PC-3 (cell line): Measurements from ENCODE around the gene RND3. TPM values are rescaled to one million over a fixed set of nuclear protein-coding genes. Genes with fewer than 3 reads are reported as not detected.
A peak's percentile ranks its signal among the peaks of the same experiment; 100 is the strongest.

Experiments used
- ATAC-seq: fragments of 200-7000 bp; cut with Tn5 transposase; 2 replicates; pipeline ENCODE4 v1.9.1; 2020; ENCODE audit warnings: mild to moderate bottlenecking, moderate library complexity
- BruUV-seq: library from RNA; stranded (reverse); fragments of 400-500 nt; replicated peaks from 2 replicates; lab custom pipeline; 2021; lab: Mats Ljungman, UMichigan
- CTCF ChIA-PET: fragments of 300-600 bp; sonication (Branson Sonifier 250); formaldehyde crosslinking; loops from one replicate; lab custom pipeline; 2022; ENCODE audit warnings: antibody characterized with exemption; lab: Charles Lee
- POLR2A ChIA-PET: fragments of 300-600 bp; sonication (Branson Sonifier 250); formaldehyde crosslinking; loops from one replicate; lab custom pipeline; 2022; ENCODE audit warnings: antibody characterized with exemption; ENCODE audit not compliant: unreplicated experiment; lab: Charles Lee
- DNase-seq: peaks from one replicate; pipeline ENCODE4 v3.0.0-alpha.2; 2015
- H2AFZ ChIP-seq: fragments of 300-600 bp; sonication (generic); 2 replicates; pipeline ENCODE4 v1.6.0; 2016; ENCODE audit warnings: antibody characterized with exemption, low read length
- H3F3A ChIP-seq: fragments of 300-600 bp; sonication (generic); one replicate; pipeline ENCODE4 v1.6.0; 2017; ENCODE audit warnings: antibody characterized with exemption, low read length, control low read depth, mild to moderate bottlenecking; ENCODE audit not compliant: unreplicated experiment
- H3K27ac ChIP-seq: fragments of 300-600 bp; sonication (generic); 2 replicates; pipeline ENCODE4 v1.5.1; 2016; ENCODE audit warnings: mild to moderate bottlenecking, low read length
- H3K27me3 ChIP-seq: fragments of 300-600 bp; sonication (generic); 2 replicates; pipeline ENCODE4 v1.6.1; 2016; ENCODE audit warnings: low read length, mixed read lengths
- H3K36me3 ChIP-seq: fragments of 300-600 bp; sonication (generic); 2 replicates; pipeline ENCODE4 v1.6.1; 2016; ENCODE audit warnings: low read depth, mixed run types, low read length, mixed read lengths
- H3K4me1 ChIP-seq: fragments of 300-600 bp; sonication (generic); 2 replicates; pipeline ENCODE4 v1.5.1; 2016; ENCODE audit warnings: low read length; ENCODE audit not compliant: insufficient read depth
- H3K4me2 ChIP-seq: fragments of 300-600 bp; sonication (generic); 2 replicates; pipeline ENCODE4 v1.6.0; 2016; ENCODE audit warnings: low read length
- H3K4me3 ChIP-seq: fragments of 300-600 bp; sonication (generic); 2 replicates; pipeline ENCODE4 v1.5.1; 2016; ENCODE audit warnings: mild to moderate bottlenecking, low read length, mixed read lengths
- H3K79me2 ChIP-seq: fragments of 300-600 bp; sonication (generic); 2 replicates; pipeline ENCODE4 v1.6.1; 2017; ENCODE audit warnings: low read length, mixed read lengths
- H3K9ac ChIP-seq: fragments of 300-600 bp; sonication (generic); 2 replicates; pipeline ENCODE4 v1.6.0; 2016; ENCODE audit warnings: mild to moderate bottlenecking, low read length
- H3K9me2 ChIP-seq: fragments of 300-600 bp; sonication (generic); replicated peaks from 2 replicates; pipeline ENCODE4 v1.6.1; 2016; ENCODE audit warnings: mixed run types, low read length, mixed read lengths
- H3K9me3 ChIP-seq: fragments of 300-600 bp; sonication (generic); 2 replicates; pipeline ENCODE4 v1.6.1; 2016; ENCODE audit warnings: low read length, mixed read lengths
- H4K20me1 ChIP-seq: fragments of 300-600 bp; sonication (generic); 2 replicates; pipeline ENCODE4 v1.6.1; 2016; ENCODE audit warnings: low read length, mixed read lengths
- EZH2 ChIP-seq: fragments of 300-600 bp; sonication (generic); IDR thresholded peaks from one replicate; pipeline ENCODE4 v1.6.1; 2017; ENCODE audit warnings: antibody characterized with exemption, mild to moderate bottlenecking, low read length; ENCODE audit not compliant: unreplicated experiment
- EZH2phosphoT487 ChIP-seq: fragments of 300-600 bp; sonication (generic); IDR thresholded peaks from 2 replicates; pipeline ENCODE4 v1.6.1; 2018; ENCODE audit warnings: mild to moderate bottlenecking, antibody characterized with exemption, low read length, borderline replicate concordance
- intact Hi-C: fragments of 100-400 bp; cut with micrococcal nuclease; formaldehyde crosslinking; loops from 2 replicates; pipeline ENCODE4 v1.9.0; 2023
- total RNA-seq: library from RNA; depleted of rRNA; stranded (reverse); fragments of >200 nt; gene quantifications from 2 replicates; pipeline ENCODE4 v1.2.3, GENCODE V29; 2014
- TF ChIP-seq, protein P1 (sequence below): fragments of 300-600 bp; sonication (generic); conservative IDR thresholded peaks from 2 replicates; pipeline ENCODE4 v1.5.1; 2017; ENCODE audit warnings: antibody characterized with exemption, low read depth, mild to moderate bottlenecking, low read length

RND3 gene
- total RNA-seq, 1 experiment from 2014 or later: 201 TPM

DNA sequence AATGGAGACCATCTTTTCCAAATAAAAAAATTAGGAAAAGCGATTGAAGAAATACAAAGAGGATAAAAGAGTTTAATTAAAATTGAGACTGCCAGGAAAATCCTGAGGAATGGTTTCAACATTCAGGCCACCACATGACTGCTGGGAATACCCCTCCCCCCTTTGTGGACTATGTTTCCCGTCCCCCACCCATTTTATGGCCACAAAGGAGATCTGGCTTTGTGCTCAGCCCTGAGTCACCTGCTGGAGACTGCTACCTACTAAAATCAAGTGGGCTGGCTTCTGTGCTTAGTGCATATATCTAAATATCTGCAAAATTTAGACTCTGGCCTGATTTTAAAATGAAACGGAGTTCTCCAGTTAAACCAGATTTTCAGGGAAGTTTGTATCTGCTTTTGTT, 10.1 kb downstream of the RND3 start:
- Histone ChIP-seq H3K79me2 (peaks cover 100% of the 10 kb centered on the region), H3K36me3 (peaks cover 74% of the 10 kb centered on the region)
- CTCF ChIA-PET: no interaction called here

DNA sequence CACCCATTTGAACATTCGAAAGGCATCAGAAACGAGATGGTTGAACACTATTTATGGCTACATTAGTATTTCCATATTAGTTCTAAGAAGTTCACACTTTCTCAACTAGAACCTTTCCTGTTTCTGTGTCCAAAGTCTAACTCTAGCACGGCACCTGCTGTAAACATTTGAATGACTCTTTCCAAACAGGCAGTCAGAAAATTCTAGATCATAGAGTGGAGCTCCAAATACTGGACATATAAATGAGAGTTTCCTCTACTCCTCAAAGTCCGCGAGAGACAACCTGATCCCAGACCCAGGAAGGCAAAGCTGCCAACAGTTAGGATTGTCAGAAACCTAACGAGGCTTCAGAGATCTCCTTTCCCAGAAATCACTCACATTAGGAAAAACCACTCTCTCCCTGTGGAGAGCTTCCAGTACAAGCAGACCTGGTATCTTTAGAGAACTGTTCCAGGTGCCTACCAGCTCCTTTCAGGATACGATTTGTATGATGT, 10.6 kb downstream of the RND3 start:
- POLR2A ChIA-PET: interaction anchor here (0.6 kb wide), 1 partner anchor 288 kb away, joined by 6 read pairs; no protein-coding TSS in a partner anchor
- Histone ChIP-seq H3F3A (peaks cover 24% of the 10 kb centered on the region), H4K20me1 (peaks cover 60% of the 10 kb centered on the region), H3K9ac (peak overlapping the region; percentile 84), H3K36me3 (peaks cover 74% of the 10 kb centered on the region), H3K4me3 (peak overlapping the region; percentile 58; the same call in 1 of the 2 replicates), H3K27ac (peak overlapping the region; percentile 98), H3K4me2 (peak overlapping the region; percentile 98), H3K4me1 (peaks cover 92% of the 10 kb centered on the region), H3K79me2 (peaks cover 100% of the 10 kb centered on the region), H3K27me3 (no peaks in the 10 kb centered on the region), H2AFZ (no peak overlapping the region), H3K9me2 (no peaks in the 10 kb centered on the region), H3K9me3 (no peaks in the 10 kb centered on the region)
- no peak for TF ChIP-seq EZH2phosphoT487
- no peak for TF ChIP-seq EZH2
- TF ChIP-seq, protein P1, sequence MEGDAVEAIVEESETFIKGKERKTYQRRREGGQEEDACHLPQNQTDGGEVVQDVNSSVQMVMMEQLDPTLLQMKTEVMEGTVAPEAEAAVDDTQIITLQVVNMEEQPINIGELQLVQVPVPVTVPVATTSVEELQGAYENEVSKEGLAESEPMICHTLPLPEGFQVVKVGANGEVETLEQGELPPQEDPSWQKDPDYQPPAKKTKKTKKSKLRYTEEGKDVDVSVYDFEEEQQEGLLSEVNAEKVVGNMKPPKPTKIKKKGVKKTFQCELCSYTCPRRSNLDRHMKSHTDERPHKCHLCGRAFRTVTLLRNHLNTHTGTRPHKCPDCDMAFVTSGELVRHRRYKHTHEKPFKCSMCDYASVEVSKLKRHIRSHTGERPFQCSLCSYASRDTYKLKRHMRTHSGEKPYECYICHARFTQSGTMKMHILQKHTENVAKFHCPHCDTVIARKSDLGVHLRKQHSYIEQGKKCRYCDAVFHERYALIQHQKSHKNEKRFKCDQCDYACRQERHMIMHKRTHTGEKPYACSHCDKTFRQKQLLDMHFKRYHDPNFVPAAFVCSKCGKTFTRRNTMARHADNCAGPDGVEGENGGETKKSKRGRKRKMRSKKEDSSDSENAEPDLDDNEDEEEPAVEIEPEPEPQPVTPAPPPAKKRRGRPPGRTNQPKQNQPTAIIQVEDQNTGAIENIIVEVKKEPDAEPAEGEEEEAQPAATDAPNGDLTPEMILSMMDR: no peak
- intact Hi-C loops: loop anchor here (5.0 kb wide), 1 partner anchor 310 kb away; no protein-coding TSS in a partner anchor
- ATAC-seq (no peak), DNase-seq (peak; percentile 7)
- CTCF ChIA-PET: interaction anchor here (0.5 kb wide), 1 partner anchor 99 kb away, joined by 9 read pairs; no protein-coding TSS in a partner anchor
- no TSS peak for BruUV-seq

More for the DNA sequence above, 10.1 kb downstream of the RND3 start:
- peaks cover 96% of the 10 kb centered on the region for H3K4me1 ChIP-seq
- intact Hi-C loops: loop anchor here (5.0 kb wide), 1 partner anchor 310 kb away; no protein-coding TSS in a partner anchor
- BruUV-seq: no TSS peak
- H3K4me3 ChIP-seq: peak overlapping the region; percentile 58; the same call in 1 of the 2 replicates
- no peak overlapping the region for H2AFZ ChIP-seq
- H3K4me2 ChIP-seq: peak overlapping the region; percentile 98
- H3K9me3 ChIP-seq: no peaks in the 10 kb centered on the region
- H3K27ac ChIP-seq: peak overlapping the region; percentile 98
- H3K9ac ChIP-seq: peak overlapping the region; percentile 84
- no peak for ATAC-seq
- H4K20me1 ChIP-seq: peaks cover 60% of the 10 kb centered on the region
- peaks cover 24% of the 10 kb centered on the region for H3F3A ChIP-seq
- POLR2A ChIA-PET: no interaction called here
- no peaks in the 10 kb centered on the region for H3K27me3 ChIP-seq
- TF ChIP-seq EZH2 (no peak), EZH2phosphoT487 (no peak)
- TF ChIP-seq, protein P1: no peak
- H3K9me2 ChIP-seq: no peaks in the 10 kb centered on the region
- DNase-seq: peak; percentile 60

DNA sequence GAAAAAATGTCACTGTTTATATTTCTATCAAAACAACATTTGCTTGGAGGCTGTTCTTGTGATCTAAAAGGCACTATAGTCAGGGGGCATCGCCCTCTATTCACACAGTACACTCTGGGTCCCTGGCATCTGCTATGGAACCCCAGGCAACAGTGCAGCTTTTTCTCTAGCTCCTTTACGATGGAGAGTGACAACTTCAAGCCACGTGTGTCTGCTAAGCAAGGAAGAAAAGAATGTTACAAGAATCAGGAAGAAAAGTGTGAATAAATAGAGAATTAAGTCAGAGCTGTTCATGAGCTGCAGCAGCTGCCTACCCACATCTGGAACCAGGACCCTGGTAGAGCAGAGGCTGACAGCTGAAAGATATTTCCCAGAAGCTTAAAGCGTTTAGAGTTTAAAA, 11.2 kb downstream of the RND3 start:
- Histone ChIP-seq H4K20me1 (peaks cover 63% of the 10 kb centered on the region), H3K79me2 (peaks cover 100% of the 10 kb centered on the region), H3K4me1 (peaks cover 88% of the 10 kb centered on the region), H3K9me2 (no peaks in the 10 kb centered on the region), H2AFZ (no peak overlapping the region), H3K9me3 (no peaks in the 10 kb centered on the region), H3K4me2 (peak overlapping the region; percentile 98; the same call in 1 of the 2 replicates), H3K9ac (no peak overlapping the region), H3F3A (peaks cover 24% of the 10 kb centered on the region), H3K36me3 (peaks cover 77% of the 10 kb centered on the region), H3K4me3 (no peak overlapping the region), H3K27me3 (no peaks in the 10 kb centered on the region), H3K27ac (peak overlapping the region; percentile 98)
- POLR2A ChIA-PET: no interaction called here
- CTCF ChIA-PET: no interaction called here
- ATAC-seq: no peak
- BruUV-seq: no TSS peak
- intact Hi-C loops: loop anchor here (5.0 kb wide), 1 partner anchor 309 kb away; no protein-coding TSS in a partner anchor
- peak; percentile 2 for DNase-seq
- no peak for TF ChIP-seq EZH2phosphoT487
- TF ChIP-seq, protein P1: no peak
- no peak for TF ChIP-seq EZH2
